ENCODE measurements around the gene ARAP1.

The ARAP1 gene

GRCh38 chr11:72735495-72736027, 16.6 kb downstream of the ARAP1 start:
- Mint-ChIP-seq H3K4me1 (ENCODE audit: low read depth) (peaks cover 34% of the 10 kb centered on the region), H3K4me3 (no peak overlapping the region), H3K27me3 (ENCODE audit: low read depth) (no peaks in the 10 kb centered on the region), H3K27ac (peak overlapping the region; percentile 69), H3K36me3 (ENCODE audit: low read depth) (peaks cover 18% of the 10 kb centered on the region), H3K9me3 (no peaks in the 10 kb centered on the region)

GRCh38 chr11:72732329-72732728, 19.9 kb downstream of the ARAP1 start:
- H3K4me3 Mint-ChIP-seq: no peak overlapping the region
- no peaks in the 10 kb centered on the region for H3K9me3 Mint-ChIP-seq
- H3K36me3 Mint-ChIP-seq (ENCODE audit: low read depth): peaks cover 23% of the 10 kb centered on the region
- H3K27ac Mint-ChIP-seq: no peak overlapping the region
- no peaks in the 10 kb centered on the region for H3K27me3 Mint-ChIP-seq (ENCODE audit: low read depth)
- H3K4me1 Mint-ChIP-seq (ENCODE audit: low read depth): peaks cover 13% of the 10 kb centered on the region

DNA sequence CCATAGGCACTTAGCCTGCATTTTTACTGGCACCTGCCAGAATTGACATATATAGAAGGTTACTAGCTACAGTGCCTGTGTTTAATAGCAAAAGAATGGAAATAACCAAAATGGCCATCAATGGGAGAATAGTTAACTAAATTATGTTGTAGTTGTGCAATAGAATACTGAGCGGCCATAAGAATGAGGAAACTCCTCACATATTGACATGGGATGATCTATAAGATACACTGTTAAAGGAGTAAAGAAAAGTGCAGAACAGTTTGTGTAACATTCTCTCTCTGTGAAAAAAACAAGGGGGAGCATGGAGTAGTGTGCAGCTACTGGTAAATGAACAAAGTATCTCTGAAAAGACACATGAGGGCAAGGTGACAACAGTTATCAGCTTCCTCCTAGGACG, 21.5 kb downstream of the ARAP1 start:
- H3K27me3 Mint-ChIP-seq (ENCODE audit: low read depth): no peaks in the 10 kb centered on the region
- no peak overlapping the region for H3K27ac Mint-ChIP-seq
- no peak overlapping the region for H3K4me3 Mint-ChIP-seq

DNA sequence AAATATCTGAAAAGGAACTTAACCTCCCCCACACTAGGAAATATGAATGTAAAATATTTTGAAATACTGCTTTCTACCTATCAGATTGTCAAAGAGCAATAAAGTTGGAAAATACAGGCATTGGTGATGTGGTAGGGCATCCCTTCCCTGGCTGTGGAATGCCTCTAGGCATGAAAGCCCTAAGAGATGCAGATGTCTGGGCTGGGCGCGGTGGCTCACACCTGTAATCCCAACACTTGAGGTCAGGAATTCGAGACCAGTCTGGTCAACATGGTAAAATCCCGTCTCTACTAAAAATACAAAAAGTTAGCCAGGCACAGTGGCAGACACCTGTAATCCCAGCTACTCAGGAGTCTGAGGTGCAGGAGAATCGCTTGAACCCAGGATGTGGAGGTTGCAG, 22.0 kb downstream of the ARAP1 start:
- H3K4me3 Mint-ChIP-seq: no peak overlapping the region
- no peaks in the 10 kb centered on the region for H3K9me3 Mint-ChIP-seq
- H3K4me1 Mint-ChIP-seq (ENCODE audit: low read depth): peaks cover 7% of the 10 kb centered on the region
- H3K36me3 Mint-ChIP-seq (ENCODE audit: low read depth): peaks cover 21% of the 10 kb centered on the region
- no peaks in the 10 kb centered on the region for H3K27me3 Mint-ChIP-seq (ENCODE audit: low read depth)
- no peak overlapping the region for H3K27ac Mint-ChIP-seq

More for the DNA sequence above, 21.5 kb downstream of the ARAP1 start:
- peaks cover 2% of the 10 kb centered on the region for H3K4me1 Mint-ChIP-seq (ENCODE audit: low read depth)
- H3K36me3 Mint-ChIP-seq (ENCODE audit: low read depth): peaks cover 19% of the 10 kb centered on the region
- H3K9me3 Mint-ChIP-seq: no peaks in the 10 kb centered on the region

- H3K4me3 Mint-ChIP-seq: no peak overlapping the region
- H3K27me3 Mint-ChIP-seq (ENCODE audit: low read depth): no peaks in the 10 kb centered on the region
- no peaks in the 10 kb centered on the region for H3K9me3 Mint-ChIP-seq
- H3K4me1 Mint-ChIP-seq (ENCODE audit: low read depth): peaks cover 12% of the 10 kb centered on the region
- H3K36me3 Mint-ChIP-seq (ENCODE audit: low read depth): peaks cover 20% of the 10 kb centered on the region
- no peak overlapping the region for H3K27ac Mint-ChIP-seq
Observed at GRCh38 chr11:72727521-72727920, 24.7 kb downstream of the ARAP1 start.

DNA sequence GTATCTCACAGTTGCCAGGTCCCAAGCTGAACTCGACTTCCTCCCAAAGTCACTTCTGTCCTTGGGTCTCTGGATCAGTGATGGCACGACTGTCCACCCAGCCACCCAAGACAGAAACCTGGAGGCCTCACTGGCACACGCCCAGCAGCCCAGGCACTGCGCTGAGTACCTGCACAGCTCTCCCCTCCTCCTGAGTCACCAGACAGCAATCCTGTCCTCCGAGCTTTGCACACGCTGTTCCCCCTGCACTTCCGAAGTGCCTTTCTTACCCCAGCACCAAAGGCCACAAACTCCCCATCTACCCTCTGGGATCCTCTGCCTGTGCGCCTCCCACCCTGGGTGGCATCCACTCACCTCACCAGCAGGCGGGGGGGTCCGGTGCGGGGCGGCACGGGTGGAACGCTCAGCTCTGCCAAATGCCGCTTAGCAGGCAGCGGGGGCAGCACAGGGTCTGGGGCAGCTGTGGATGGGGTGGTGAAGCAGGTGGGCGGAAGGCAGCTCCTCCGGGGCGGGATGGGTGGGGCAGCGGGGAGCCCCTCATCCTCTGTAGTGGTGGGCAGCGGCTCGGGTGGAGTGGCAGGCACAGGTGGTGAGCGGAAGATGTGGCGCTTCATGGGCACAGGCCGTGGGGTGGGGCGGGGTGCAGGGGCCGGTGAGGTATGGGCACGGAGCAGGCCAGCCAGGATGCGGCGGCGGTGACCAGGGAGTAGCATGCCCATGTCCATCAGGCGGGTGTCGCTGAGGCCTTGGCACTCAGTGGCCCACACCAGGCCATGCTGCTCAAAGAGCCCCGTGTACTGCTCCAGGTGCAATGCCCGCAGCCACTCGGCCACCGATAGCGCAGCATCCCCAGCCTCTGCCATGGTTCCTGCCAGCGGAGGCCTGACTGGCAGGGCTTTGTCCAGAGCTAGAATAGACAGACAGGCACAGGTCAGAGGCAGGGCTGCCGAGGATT, 25.7 kb downstream of the ARAP1 start:
- Mint-ChIP-seq H3K9me3 (no peaks in the 10 kb centered on the region), H3K4me1 (ENCODE audit: low read depth) (peaks cover 17% of the 10 kb centered on the region), H3K36me3 (ENCODE audit: low read depth) (peaks cover 18% of the 10 kb centered on the region), H3K27me3 (ENCODE audit: low read depth) (no peaks in the 10 kb centered on the region), H3K4me3 (no peak overlapping the region), H3K27ac (no peak overlapping the region)

- H3K9me3 Mint-ChIP-seq: no peaks in the 10 kb centered on the region
- no peaks in the 10 kb centered on the region for H3K27me3 Mint-ChIP-seq (ENCODE audit: low read depth)
- H3K4me1 Mint-ChIP-seq (ENCODE audit: low read depth): peaks cover 25% of the 10 kb centered on the region
- peak overlapping the region; percentile 76 for H3K27ac Mint-ChIP-seq
- no peak overlapping the region for H3K4me3 Mint-ChIP-seq
- peaks cover 12% of the 10 kb centered on the region for H3K36me3 Mint-ChIP-seq (ENCODE audit: low read depth)
Observed at GRCh38 chr11:72725724-72726028, 26.5 kb downstream of the ARAP1 start.

GRCh38 chr11:72724851-72725723, 27.1 kb downstream of the ARAP1 start:
- Mint-ChIP-seq H3K27ac (peak overlapping the region; percentile 76), H3K36me3 (ENCODE audit: low read depth) (peaks cover 8% of the 10 kb centered on the region), H3K4me1 (ENCODE audit: low read depth) (peaks cover 31% of the 10 kb centered on the region), H3K27me3 (ENCODE audit: low read depth) (no peaks in the 10 kb centered on the region), H3K4me3 (no peak overlapping the region), H3K9me3 (no peaks in the 10 kb centered on the region)

DNA sequence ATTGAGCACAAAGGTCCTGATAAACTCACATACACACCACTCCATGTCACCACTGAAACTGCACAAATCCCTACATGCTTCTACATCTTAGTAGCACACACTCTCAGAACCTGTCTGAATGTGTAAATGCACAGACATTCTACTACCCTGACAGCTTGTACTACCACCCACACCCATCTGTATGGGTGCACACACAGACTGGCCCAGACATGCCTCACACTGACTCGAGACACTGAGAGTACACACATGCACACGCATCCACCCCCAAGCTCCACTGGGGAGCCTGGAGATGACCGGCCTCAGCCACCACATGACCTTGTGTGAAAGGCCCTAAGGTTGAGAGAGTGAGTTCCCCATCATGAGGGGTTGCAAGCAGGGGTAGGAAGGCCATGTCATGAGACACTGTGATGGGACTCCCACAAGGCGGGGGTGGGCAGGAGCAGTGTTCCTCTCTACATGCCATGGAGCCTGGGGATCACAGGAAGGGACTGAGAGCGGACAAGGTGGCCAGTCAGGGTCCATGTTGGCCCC, 28.1 kb downstream of the ARAP1 start:
- Mint-ChIP-seq H3K27me3 (ENCODE audit: low read depth) (no peaks in the 10 kb centered on the region), H3K4me3 (no peak overlapping the region), H3K4me1 (ENCODE audit: low read depth) (peaks cover 39% of the 10 kb centered on the region), H3K27ac (peak overlapping the region; percentile 70), H3K9me3 (no peaks in the 10 kb centered on the region), H3K36me3 (ENCODE audit: low read depth) (peaks cover 4% of the 10 kb centered on the region)

- H3K4me1 Mint-ChIP-seq (ENCODE audit: low read depth): peaks cover 40% of the 10 kb centered on the region
- peaks cover 4% of the 10 kb centered on the region for H3K36me3 Mint-ChIP-seq (ENCODE audit: low read depth)
- H3K27ac Mint-ChIP-seq: peak overlapping the region; percentile 70
- H3K4me3 Mint-ChIP-seq: no peak overlapping the region
- no peaks in the 10 kb centered on the region for H3K9me3 Mint-ChIP-seq
- no peaks in the 10 kb centered on the region for H3K27me3 Mint-ChIP-seq (ENCODE audit: low read depth)
Observed at GRCh38 chr11:72723508-72723907, 28.7 kb downstream of the ARAP1 start.

GRCh38 chr11:72722050-72722748, 30.0 kb downstream of the ARAP1 start:
- peaks cover 7% of the 10 kb centered on the region for H3K36me3 Mint-ChIP-seq (ENCODE audit: low read depth)
- H3K27ac Mint-ChIP-seq: peak overlapping the region; percentile 92
- no peaks in the 10 kb centered on the region for H3K9me3 Mint-ChIP-seq
- H3K4me3 Mint-ChIP-seq: peak overlapping the region; percentile 98
- H3K4me1 Mint-ChIP-seq (ENCODE audit: low read depth): peaks cover 45% of the 10 kb centered on the region
- no peaks in the 10 kb centered on the region for H3K27me3 Mint-ChIP-seq (ENCODE audit: low read depth)

DNA sequence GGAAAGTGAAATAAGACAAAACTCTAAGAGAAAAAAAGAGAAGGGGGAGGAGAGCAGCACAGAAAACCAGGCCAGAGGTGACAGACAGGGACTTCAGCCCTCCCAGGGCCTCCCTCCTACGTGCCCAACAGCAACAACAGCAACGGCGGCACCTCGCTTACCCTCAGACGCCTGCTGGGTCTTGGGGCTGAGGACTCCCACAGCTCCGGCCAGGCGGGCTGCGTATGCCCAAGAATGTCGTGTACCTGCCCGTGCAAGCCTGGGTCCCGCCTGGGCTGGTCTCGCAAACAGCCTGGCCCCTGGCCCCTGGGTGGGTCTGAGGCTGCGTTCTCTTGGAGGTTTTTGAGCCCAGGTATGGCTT, 30.5 kb downstream of the ARAP1 start:
- no peaks in the 10 kb centered on the region for H3K9me3 Mint-ChIP-seq
- no peaks in the 10 kb centered on the region for H3K27me3 Mint-ChIP-seq (ENCODE audit: low read depth)
- peak overlapping the region; percentile 92 for H3K27ac Mint-ChIP-seq
- H3K4me1 Mint-ChIP-seq (ENCODE audit: low read depth): peaks cover 45% of the 10 kb centered on the region
- peaks cover 7% of the 10 kb centered on the region for H3K36me3 Mint-ChIP-seq (ENCODE audit: low read depth)
- peak overlapping the region; percentile 98 for H3K4me3 Mint-ChIP-seq

- Mint-ChIP-seq H3K27me3 (ENCODE audit: low read depth) (no peaks in the 10 kb centered on the region), H3K27ac (peak overlapping the region; percentile 92), H3K4me3 (peak overlapping the region; percentile 98), H3K36me3 (ENCODE audit: low read depth) (peaks cover 7% of the 10 kb centered on the region), H3K9me3 (no peaks in the 10 kb centered on the region), H3K4me1 (ENCODE audit: low read depth) (peaks cover 46% of the 10 kb centered on the region)
Observed at GRCh38 chr11:72721276-72721675, 30.9 kb downstream of the ARAP1 start.

- no peaks in the 10 kb centered on the region for H3K9me3 Mint-ChIP-seq
- H3K4me1 Mint-ChIP-seq (ENCODE audit: low read depth): peaks cover 48% of the 10 kb centered on the region
- peaks cover 10% of the 10 kb centered on the region for H3K36me3 Mint-ChIP-seq (ENCODE audit: low read depth)
- no peaks in the 10 kb centered on the region for H3K27me3 Mint-ChIP-seq (ENCODE audit: low read depth)
- H3K4me3 Mint-ChIP-seq: peak overlapping the region; percentile 98
- peak overlapping the region; percentile 92 for H3K27ac Mint-ChIP-seq
Observed at GRCh38 chr11:72720784-72721183, 31.4 kb downstream of the ARAP1 start.
